ENCODE data around the gene ZNF684. TPM values are rescaled to one million over a fixed set of nuclear protein-coding genes. Genes with fewer than 3 reads are reported as not detected.

ZNF684 gene
- total and polyA plus RNA-seq, 9 of the 15 experiments (the other 6 are each of a cell fraction or from before 2014, with no cell fraction given): 4.8 to 8.8 (median 5.5) TPM

DNA sequence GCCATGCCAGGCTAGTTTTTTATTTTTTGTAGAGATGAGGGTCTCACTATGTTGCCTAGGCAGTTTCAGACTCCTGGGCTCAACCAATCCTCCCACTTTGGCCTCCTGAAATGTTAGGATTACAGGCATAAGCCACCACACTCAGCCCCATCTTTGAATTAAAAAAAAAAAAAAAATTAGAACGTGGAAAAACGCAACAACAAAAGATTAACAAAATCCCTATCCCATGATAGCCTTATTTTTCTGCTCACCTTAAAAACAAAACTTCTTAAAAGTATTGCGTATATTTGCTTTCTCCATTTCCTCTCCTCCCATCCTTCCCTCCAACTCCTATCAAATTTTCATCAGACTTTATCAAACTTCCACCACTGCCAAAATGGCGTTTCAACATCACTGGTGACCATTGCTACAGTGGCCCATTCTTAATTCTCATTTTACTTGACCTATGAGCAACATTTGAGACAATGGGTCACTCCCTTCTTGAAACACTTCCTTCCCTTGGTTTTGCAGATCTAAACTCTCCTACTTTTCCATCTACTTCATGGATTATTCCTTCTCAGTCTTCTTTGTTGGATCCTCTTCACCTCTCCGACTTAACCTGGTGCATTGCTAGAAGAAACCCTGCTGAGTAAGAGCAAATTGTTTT lies 579 bp upstream of the ZNF684 start (continued):
- TF ChIP-seq ZFP1 (CRISPR knock-in tag; IDR thresholded peaks at IDR 0.05) (no peak), TOE1 (IDR thresholded peaks at IDR 0.05; ENCODE audit: borderline replicate concordance) (0 out of 2 replicates have a peak, but pooled peaks have one; percentile 31), TOE1 (CRISPR knock-in tag; IDR thresholded peaks at IDR 0.05; ENCODE audit: borderline replicate concordance, low read depth) (no peak), BACH1 (tag; IDR thresholded peaks at IDR 0.05) (no peak; the same call in 1 of the 2 replicates), SMARCE1 (IDR thresholded peaks at IDR 0.05) (0 out of 2 replicates have a peak, but pooled peaks have one; percentile 12), SMAD4 (CRISPR knock-in tag; conservative IDR thresholded peaks at IDR 0.05) (no peak), ATF1 (CRISPR knock-in tag; IDR thresholded peaks at IDR 0.05) (no peak), ATF1 (tag; IDR thresholded peaks at IDR 0.05) (no peak)
- TF ChIP-seq, protein P1, sequence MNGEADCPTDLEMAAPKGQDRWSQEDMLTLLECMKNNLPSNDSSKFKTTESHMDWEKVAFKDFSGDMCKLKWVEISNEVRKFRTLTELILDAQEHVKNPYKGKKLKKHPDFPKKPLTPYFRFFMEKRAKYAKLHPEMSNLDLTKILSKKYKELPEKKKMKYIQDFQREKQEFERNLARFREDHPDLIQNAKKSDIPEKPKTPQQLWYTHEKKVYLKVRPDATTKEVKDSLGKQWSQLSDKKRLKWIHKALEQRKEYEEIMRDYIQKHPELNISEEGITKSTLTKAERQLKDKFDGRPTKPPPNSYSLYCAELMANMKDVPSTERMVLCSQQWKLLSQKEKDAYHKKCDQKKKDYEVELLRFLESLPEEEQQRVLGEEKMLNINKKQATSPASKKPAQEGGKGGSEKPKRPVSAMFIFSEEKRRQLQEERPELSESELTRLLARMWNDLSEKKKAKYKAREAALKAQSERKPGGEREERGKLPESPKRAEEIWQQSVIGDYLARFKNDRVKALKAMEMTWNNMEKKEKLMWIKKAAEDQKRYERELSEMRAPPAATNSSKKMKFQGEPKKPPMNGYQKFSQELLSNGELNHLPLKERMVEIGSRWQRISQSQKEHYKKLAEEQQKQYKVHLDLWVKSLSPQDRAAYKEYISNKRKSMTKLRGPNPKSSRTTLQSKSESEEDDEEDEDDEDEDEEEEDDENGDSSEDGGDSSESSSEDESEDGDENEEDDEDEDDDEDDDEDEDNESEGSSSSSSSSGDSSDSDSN (IDR thresholded peaks at IDR 0.05; ENCODE audit: borderline replicate concordance in 1 of 2, low read depth in 2 of 2, low read length in 2 of 2): no peak
- TF ChIP-seq, protein P2, sequence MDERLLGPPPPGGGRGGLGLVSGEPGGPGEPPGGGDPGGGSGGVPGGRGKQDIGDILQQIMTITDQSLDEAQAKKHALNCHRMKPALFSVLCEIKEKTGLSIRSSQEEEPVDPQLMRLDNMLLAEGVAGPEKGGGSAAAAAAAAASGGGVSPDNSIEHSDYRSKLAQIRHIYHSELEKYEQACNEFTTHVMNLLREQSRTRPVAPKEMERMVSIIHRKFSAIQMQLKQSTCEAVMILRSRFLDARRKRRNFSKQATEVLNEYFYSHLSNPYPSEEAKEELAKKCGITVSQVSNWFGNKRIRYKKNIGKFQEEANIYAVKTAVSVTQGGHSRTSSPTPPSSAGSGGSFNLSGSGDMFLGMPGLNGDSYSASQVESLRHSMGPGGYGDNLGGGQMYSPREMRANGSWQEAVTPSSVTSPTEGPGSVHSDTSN (CRISPR knock-in tag; IDR thresholded peaks at IDR 0.05; ENCODE audit: low read depth): no peak
- TF ChIP-seq, protein P2 (tag; conservative IDR thresholded peaks at IDR 0.05; ENCODE audit: low read depth): no peak
- TF ChIP-seq, protein P3, sequence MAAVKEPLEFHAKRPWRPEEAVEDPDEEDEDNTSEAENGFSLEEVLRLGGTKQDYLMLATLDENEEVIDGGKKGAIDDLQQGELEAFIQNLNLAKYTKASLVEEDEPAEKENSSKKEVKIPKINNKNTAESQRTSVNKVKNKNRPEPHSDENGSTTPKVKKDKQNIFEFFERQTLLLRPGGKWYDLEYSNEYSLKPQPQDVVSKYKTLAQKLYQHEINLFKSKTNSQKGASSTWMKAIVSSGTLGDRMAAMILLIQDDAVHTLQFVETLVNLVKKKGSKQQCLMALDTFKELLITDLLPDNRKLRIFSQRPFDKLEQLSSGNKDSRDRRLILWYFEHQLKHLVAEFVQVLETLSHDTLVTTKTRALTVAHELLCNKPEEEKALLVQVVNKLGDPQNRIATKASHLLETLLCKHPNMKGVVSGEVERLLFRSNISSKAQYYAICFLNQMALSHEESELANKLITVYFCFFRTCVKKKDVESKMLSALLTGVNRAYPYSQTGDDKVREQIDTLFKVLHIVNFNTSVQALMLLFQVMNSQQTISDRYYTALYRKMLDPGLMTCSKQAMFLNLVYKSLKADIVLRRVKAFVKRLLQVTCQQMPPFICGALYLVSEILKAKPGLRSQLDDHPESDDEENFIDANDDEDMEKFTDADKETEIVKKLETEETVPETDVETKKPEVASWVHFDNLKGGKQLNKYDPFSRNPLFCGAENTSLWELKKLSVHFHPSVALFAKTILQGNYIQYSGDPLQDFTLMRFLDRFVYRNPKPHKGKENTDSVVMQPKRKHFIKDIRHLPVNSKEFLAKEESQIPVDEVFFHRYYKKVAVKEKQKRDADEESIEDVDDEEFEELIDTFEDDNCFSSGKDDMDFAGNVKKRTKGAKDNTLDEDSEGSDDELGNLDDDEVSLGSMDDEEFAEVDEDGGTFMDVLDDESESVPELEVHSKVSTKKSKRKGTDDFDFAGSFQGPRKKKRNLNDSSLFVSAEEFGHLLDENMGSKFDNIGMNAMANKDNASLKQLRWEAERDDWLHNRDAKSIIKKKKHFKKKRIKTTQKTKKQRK (IDR thresholded peaks at IDR 0.05; ENCODE audit: borderline replicate concordance, low read depth, low read length): no peak
- TF ChIP-seq, protein P4, sequence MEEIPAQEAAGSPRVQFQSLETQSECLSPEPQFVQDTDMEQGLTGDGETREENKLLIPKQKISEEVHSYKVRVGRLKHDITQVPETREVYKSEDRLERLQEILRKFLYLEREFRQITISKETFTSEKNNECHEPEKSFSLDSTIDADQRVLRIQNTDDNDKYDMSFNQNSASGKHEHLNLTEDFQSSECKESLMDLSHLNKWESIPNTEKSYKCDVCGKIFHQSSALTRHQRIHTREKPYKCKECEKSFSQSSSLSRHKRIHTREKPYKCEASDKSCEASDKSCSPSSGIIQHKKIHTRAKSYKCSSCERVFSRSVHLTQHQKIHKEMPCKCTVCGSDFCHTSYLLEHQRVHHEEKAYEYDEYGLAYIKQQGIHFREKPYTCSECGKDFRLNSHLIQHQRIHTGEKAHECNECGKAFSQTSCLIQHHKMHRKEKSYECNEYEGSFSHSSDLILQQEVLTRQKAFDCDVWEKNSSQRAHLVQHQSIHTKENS (CRISPR knock-in tag; IDR thresholded peaks at IDR 0.05): no peak

All from K562 (cell line).